Fibroblast of skin of scalp (primary cell): ENCODE data around the gene FAM177A1.

ENCODE experiments used
- DNase-seq: peaks from one replicate; pipeline ENCODE4 v3.0.0-alpha.2; 2013

FAM177A1 gene

DNA sequence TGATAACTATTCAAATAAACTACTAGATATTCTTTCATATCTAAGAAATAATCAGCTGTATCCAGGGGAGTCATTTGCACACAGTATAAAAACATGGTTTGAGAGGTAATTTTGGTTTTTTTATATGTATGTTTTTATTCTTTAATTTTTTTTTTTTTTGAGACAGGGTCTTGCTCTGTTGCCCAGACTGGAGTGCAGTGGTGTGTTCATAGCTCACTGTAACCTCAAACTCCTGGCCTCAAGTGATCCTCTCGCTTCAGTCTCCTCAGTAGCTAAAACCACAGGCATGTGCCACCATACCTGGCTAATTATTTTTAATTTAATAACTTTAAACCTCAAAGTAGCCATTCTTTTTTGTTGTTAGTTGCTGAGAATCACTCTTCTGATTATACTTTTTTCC, 78.1 kb downstream of the FAM177A1 start:
- DNase-seq, result no peak
